ENCODE measurements around the gene OR5K3.

OR5K3 gene

DNA sequence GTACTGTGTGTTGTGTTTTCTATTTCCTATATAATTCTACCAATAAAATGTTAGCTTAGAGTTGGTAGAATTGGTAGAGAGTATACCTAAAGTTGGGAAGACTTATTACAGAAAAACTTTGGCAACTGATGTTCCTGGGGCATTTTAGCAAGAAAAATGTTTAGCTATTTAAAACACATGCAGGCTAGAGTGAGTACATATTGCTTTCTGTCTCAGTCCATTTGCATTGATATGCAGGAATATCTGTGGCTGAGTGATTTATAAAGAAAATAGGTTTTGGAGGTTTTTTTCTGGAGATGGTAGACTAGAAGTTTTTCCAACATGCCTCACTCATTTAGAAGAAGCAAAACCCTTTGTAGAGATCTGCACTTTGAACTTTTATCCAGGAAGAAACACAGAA lies 42.1 kb downstream of the OR5K3 start:
- DNase-seq (ENCODE audit: low spot score), result no peak
- FAIRE-seq, result no peak

DNA sequence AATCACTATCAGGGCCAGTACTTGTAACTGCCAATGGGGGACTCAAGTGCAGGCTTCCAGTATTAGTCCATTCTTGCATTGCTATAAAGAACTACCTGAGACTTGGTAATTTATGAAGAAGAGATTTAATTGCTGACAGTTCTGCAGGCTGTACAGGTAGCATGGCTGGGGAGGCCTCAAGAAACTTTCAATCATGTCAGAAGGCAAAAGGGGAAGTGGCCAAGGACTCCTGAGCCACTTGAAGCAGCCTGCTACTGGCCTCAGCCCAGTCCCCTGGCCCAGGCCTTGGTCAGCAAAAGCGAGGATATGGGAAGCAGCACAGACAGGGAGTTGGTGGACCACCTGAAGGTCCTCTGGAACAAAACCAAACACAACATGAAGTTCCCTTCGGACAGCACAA lies 43.3 kb downstream of the OR5K3 start:
- no peak for DNase-seq (ENCODE audit: low spot score)
- FAIRE-seq, result no peak

DNA sequence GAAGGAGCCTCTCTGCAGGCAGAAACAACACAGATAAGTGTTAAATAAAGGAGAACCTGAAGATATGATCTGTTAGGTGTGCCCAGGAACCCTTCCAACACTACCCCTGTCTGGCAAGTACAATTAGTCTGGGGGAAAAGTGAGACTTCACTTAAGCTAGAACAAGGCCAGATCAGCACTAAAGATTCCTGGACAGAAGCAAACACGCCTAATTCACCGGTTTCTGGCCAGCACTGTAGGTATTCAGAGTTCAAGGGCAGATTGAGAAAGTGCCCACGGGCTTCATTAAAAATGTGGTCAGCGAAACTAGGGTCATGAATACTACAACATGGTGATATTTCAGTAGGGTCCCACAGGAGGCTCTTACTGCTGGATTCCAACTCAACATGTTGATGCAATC lies 43.9 kb downstream of the OR5K3 start:
- FAIRE-seq (no peak), DNase-seq (ENCODE audit: low spot score) (no peak)

DNA sequence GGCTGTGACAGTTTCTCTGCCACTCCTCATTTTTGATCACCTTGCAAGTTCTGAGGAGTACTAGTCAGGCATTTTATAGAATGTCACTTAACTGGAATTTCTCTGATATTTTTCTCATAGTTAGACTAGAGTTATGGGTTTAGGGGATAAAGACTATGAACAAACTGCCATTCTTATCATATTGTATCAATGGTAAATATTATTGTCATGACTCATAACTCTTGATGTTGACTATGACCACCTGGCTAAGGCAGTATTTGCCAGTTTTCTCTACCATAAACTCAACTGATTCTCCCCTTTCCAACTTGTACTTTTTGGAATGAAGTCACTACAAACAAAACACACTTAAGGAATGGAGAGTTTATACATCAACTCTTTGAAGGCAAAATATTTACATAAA lies 49.8 kb downstream of the OR5K3 start:
- no peak for DNase-seq (ENCODE audit: low spot score)

More for the DNA sequence above, 49.8 kb downstream of the OR5K3 start:
- FAIRE-seq, result no peak
